Central memory CD8-positive, alpha-beta T cell (primary cell): ENCODE data around the gene PHLPP2.
A peak's percentile ranks its signal among the peaks of the same experiment; 100 is the strongest.

ENCODE experiments used
- ATAC-seq: fragments of 150-1000 bp; cut with Tn5 transposase; replicated peaks from 2 replicates; pipeline ENCODE4 v1.10.0; 2022; ENCODE audit warnings: mild to moderate bottlenecking, moderate FRiP score, moderate number of reproducible peaks; ENCODE audit not compliant: poor library complexity, severe bottlenecking; ENCODE audit errors: extremely low read depth
- DNase-seq, 2 donors: peaks; one replicate each; pipeline ENCODE4 v3.0.0; 2021; ENCODE audit warnings: low spot score in 2 of 2
- H3K27ac Mint-ChIP-seq: one replicate; pipeline ENCODE4 v1.8.0; 2022; ENCODE audit warnings: low read depth, mild to moderate bottlenecking, moderate library complexity, mixed read lengths
- H3K27me3 Mint-ChIP-seq: one replicate; pipeline ENCODE4 v1.8.0; 2022; ENCODE audit warnings: mixed read lengths
- H3K36me3 Mint-ChIP-seq: one replicate; pipeline ENCODE4 v1.8.0; 2022; ENCODE audit warnings: mild to moderate bottlenecking, moderate library complexity, mixed read lengths; ENCODE audit not compliant: insufficient read depth
- H3K4me1 Mint-ChIP-seq: one replicate; pipeline ENCODE4 v1.8.0; 2022; ENCODE audit warnings: mixed read lengths
- H3K4me3 Mint-ChIP-seq: one replicate; pipeline ENCODE4 v1.8.0; 2022; ENCODE audit warnings: mild to moderate bottlenecking, moderate library complexity, mixed read lengths
- H3K9me3 Mint-ChIP-seq: one replicate; pipeline ENCODE4 v1.8.0; 2022; ENCODE audit warnings: mixed read lengths

The PHLPP2 gene

GRCh38 chr16:71648921-71649320 is 75.6 kb downstream of the PHLPP2 start:
- H3K4me3 Mint-ChIP-seq: no peak overlapping the region
- peak overlapping the region; percentile 59 for H3K27ac Mint-ChIP-seq
- H3K9me3 Mint-ChIP-seq: no peaks in the 10 kb centered on the region
- peaks cover 11% of the 10 kb centered on the region for H3K36me3 Mint-ChIP-seq
- no peak for ATAC-seq
- DNase-seq: no peak
- no peaks in the 10 kb centered on the region for H3K4me1 Mint-ChIP-seq
- H3K27me3 Mint-ChIP-seq: no peaks in the 10 kb centered on the region

GRCh38 chr16:71648162-71648561 is 76.3 kb downstream of the PHLPP2 start:
- Mint-ChIP-seq H3K36me3 (peaks cover 11% of the 10 kb centered on the region), H3K4me1 (no peaks in the 10 kb centered on the region), H3K4me3 (no peak overlapping the region)

GRCh38 chr16:71647391-71647790 is 77.1 kb downstream of the PHLPP2 start:
- Mint-ChIP-seq H3K9me3 (no peaks in the 10 kb centered on the region), H3K36me3 (peaks cover 9% of the 10 kb centered on the region), H3K27ac (no peak overlapping the region), H3K4me1 (no peaks in the 10 kb centered on the region), H3K4me3 (no peak overlapping the region), H3K27me3 (no peaks in the 10 kb centered on the region)
- no peak for DNase-seq
- no peak for ATAC-seq

More at GRCh38 chr16:71648162-71648561, 76.3 kb downstream of the PHLPP2 start:
- ATAC-seq: no peak
- Mint-ChIP-seq H3K27ac (peak overlapping the region; percentile 59), H3K9me3 (no peaks in the 10 kb centered on the region), H3K27me3 (no peaks in the 10 kb centered on the region)
- DNase-seq: no peak

- ATAC-seq: no peak
- Mint-ChIP-seq H3K27ac (no peak overlapping the region), H3K4me3 (no peak overlapping the region), H3K9me3 (no peaks in the 10 kb centered on the region), H3K27me3 (no peaks in the 10 kb centered on the region), H3K4me1 (no peaks in the 10 kb centered on the region), H3K36me3 (peaks cover 6% of the 10 kb centered on the region)
- no peak for DNase-seq
Measured at GRCh38 chr16:71645450-71645849, 79.1 kb downstream of the PHLPP2 start.

- no peak overlapping the region for H3K4me3 Mint-ChIP-seq
- ATAC-seq (no peak), DNase-seq (no peak)
- peaks cover 3% of the 10 kb centered on the region for H3K36me3 Mint-ChIP-seq
- no peaks in the 10 kb centered on the region for H3K27me3 Mint-ChIP-seq
- no peaks in the 10 kb centered on the region for H3K9me3 Mint-ChIP-seq
- H3K27ac Mint-ChIP-seq: no peak overlapping the region
- H3K4me1 Mint-ChIP-seq: no peaks in the 10 kb centered on the region
Measured at GRCh38 chr16:71637398-71637797, 87.1 kb downstream of the PHLPP2 start.

GRCh38 chr16:71635632-71636031 is 88.9 kb downstream of the PHLPP2 start:
- ATAC-seq: no peak
- no peaks in the 10 kb centered on the region for H3K27me3 Mint-ChIP-seq

GRCh38 chr16:71631776-71632175 is 92.7 kb downstream of the PHLPP2 start:
- H3K36me3 Mint-ChIP-seq: no peaks in the 10 kb centered on the region
- H3K27ac Mint-ChIP-seq: no peak overlapping the region
- H3K4me1 Mint-ChIP-seq: no peaks in the 10 kb centered on the region
- no peak for ATAC-seq
- no peaks in the 10 kb centered on the region for H3K27me3 Mint-ChIP-seq
- H3K4me3 Mint-ChIP-seq: no peak overlapping the region
- no peaks in the 10 kb centered on the region for H3K9me3 Mint-ChIP-seq
- DNase-seq: no peak

More at GRCh38 chr16:71635632-71636031, 88.9 kb downstream of the PHLPP2 start:
- no peak for DNase-seq
- H3K36me3 Mint-ChIP-seq: peaks cover 3% of the 10 kb centered on the region
- no peak overlapping the region for H3K4me3 Mint-ChIP-seq
- no peaks in the 10 kb centered on the region for H3K9me3 Mint-ChIP-seq
- no peak overlapping the region for H3K27ac Mint-ChIP-seq
- no peaks in the 10 kb centered on the region for H3K4me1 Mint-ChIP-seq

GRCh38 chr16:71630808-71631207 is 93.7 kb downstream of the PHLPP2 start:
- H3K4me1 Mint-ChIP-seq: no peaks in the 10 kb centered on the region
- no peak overlapping the region for H3K4me3 Mint-ChIP-seq
- DNase-seq (no peak), ATAC-seq (no peak)
- H3K9me3 Mint-ChIP-seq: no peaks in the 10 kb centered on the region
- no peaks in the 10 kb centered on the region for H3K36me3 Mint-ChIP-seq
- H3K27ac Mint-ChIP-seq: no peak overlapping the region
- no peaks in the 10 kb centered on the region for H3K27me3 Mint-ChIP-seq

- no peaks in the 10 kb centered on the region for H3K4me1 Mint-ChIP-seq
- ATAC-seq: no peak
- H3K4me3 Mint-ChIP-seq: no peak overlapping the region
- DNase-seq: no peak
- no peaks in the 10 kb centered on the region for H3K9me3 Mint-ChIP-seq
- no peaks in the 10 kb centered on the region for H3K36me3 Mint-ChIP-seq
- H3K27ac Mint-ChIP-seq: no peak overlapping the region
- H3K27me3 Mint-ChIP-seq: no peaks in the 10 kb centered on the region
Measured at GRCh38 chr16:71629278-71630016, 95.1 kb downstream of the PHLPP2 start.

- Mint-ChIP-seq H3K27ac (no peak overlapping the region), H3K9me3 (no peaks in the 10 kb centered on the region), H3K4me3 (no peak overlapping the region), H3K36me3 (no peaks in the 10 kb centered on the region), H3K27me3 (no peaks in the 10 kb centered on the region), H3K4me1 (no peaks in the 10 kb centered on the region)
- DNase-seq: no peak
- ATAC-seq: no peak
Measured at GRCh38 chr16:71628810-71629209, 95.7 kb downstream of the PHLPP2 start.

- Mint-ChIP-seq H3K9me3 (no peaks in the 10 kb centered on the region), H3K4me1 (no peaks in the 10 kb centered on the region), H3K27ac (no peak overlapping the region), H3K27me3 (no peaks in the 10 kb centered on the region), H3K4me3 (no peak overlapping the region), H3K36me3 (no peaks in the 10 kb centered on the region)
- ATAC-seq (no peak), DNase-seq (no peak)
Measured at GRCh38 chr16:71627731-71628181, 96.7 kb downstream of the PHLPP2 start.

- H3K4me3 Mint-ChIP-seq: peak overlapping the region; percentile 10
- peaks cover 7% of the 10 kb centered on the region for H3K4me1 Mint-ChIP-seq
- no peak for DNase-seq
- H3K27me3 Mint-ChIP-seq: no peaks in the 10 kb centered on the region
- H3K36me3 Mint-ChIP-seq: no peaks in the 10 kb centered on the region
- no peak for ATAC-seq
- no peaks in the 10 kb centered on the region for H3K9me3 Mint-ChIP-seq
- H3K27ac Mint-ChIP-seq: no peak overlapping the region
Measured at GRCh38 chr16:71626858-71627213, 97.7 kb downstream of the PHLPP2 start.

GRCh38 chr16:71626018-71626857 is 98.3 kb downstream of the PHLPP2 start, which contains the start of gene MARVELD3:
Gene MARVELD3, plus strand, starts transcription at chr16:71626184. Its CDS starts 46 bp downstream, at chr16:71626230.
- no peak for ATAC-seq
- H3K36me3 Mint-ChIP-seq: no peaks in the 10 kb centered on the region
- H3K27me3 Mint-ChIP-seq: no peaks in the 10 kb centered on the region
- H3K4me3 Mint-ChIP-seq: peak within 1 kb of the TSS; percentile 10
- H3K9me3 Mint-ChIP-seq: no peaks in the 10 kb centered on the region
- H3K27ac Mint-ChIP-seq: no peak within 1 kb of the TSS
- no peak for DNase-seq
- peaks cover 8% of the 10 kb centered on the region for H3K4me1 Mint-ChIP-seq
